Activated CD8-positive, alpha-beta T cell treated with anti-CD3 and anti-CD28 coated beads for 36 hours (primary cell): ENCODE data around the gene B3GNT5. TPM values are rescaled to one million over a fixed set of nuclear protein-coding genes. Genes with fewer than 3 reads are reported as not detected.

Experiments
- ATAC-seq: fragments of 200-7000 bp; cut with Tn5 transposase; one replicate; pipeline ENCODE4 v1.10.0; 2021; ENCODE audit warnings: mild to moderate bottlenecking, moderate library complexity
- CTCF ChIA-PET: fragments of 350-600 bp; sonication (Branson Sonifier 250); formaldehyde crosslinking; loops from one replicate; lab custom pipeline; 2021; ENCODE audit warnings: antibody characterized with exemption; lab: Charles Lee
- POLR2A ChIA-PET: fragments of 350-600 bp; sonication (Branson Sonifier 250); formaldehyde crosslinking; loops from one replicate; lab custom pipeline; 2021; ENCODE audit warnings: antibody characterized with exemption; lab: Charles Lee
- DNase-seq: peaks from one replicate; pipeline ENCODE4 v3.0.0-alpha.2; 2020
- H3K27ac Mint-ChIP-seq: one replicate; pipeline ENCODE4 v1.8.0; 2021; ENCODE audit warnings: mild to moderate bottlenecking, mixed read lengths
- H3K27me3 Mint-ChIP-seq: one replicate; pipeline ENCODE4 v1.8.0; 2021; ENCODE audit warnings: mixed read lengths
- H3K36me3 Mint-ChIP-seq: one replicate; pipeline ENCODE4 v1.8.0; 2021; ENCODE audit warnings: low read depth, mixed read lengths
- H3K4me1 Mint-ChIP-seq: one replicate; pipeline ENCODE4 v1.8.0; 2021; ENCODE audit warnings: low read depth, mixed read lengths
- H3K4me3 Mint-ChIP-seq: one replicate; pipeline ENCODE4 v1.8.0; 2021; ENCODE audit warnings: mild to moderate bottlenecking, moderate library complexity, mixed read lengths
- H3K9me3 Mint-ChIP-seq: one replicate; pipeline ENCODE4 v1.8.0; 2021; ENCODE audit warnings: mixed read lengths
- intact Hi-C: fragments of 100-400 bp; cut with micrococcal nuclease; formaldehyde crosslinking; loops from one replicate; pipeline ENCODE4 v1.10.0; 2022
- total RNA-seq, 2 experiments: library from RNA; stranded (reverse); gene quantifications; one replicate each; pipeline ENCODE4 v1.2.3, GENCODE V29; 2021
- TF ChIP-seq, protein P1 (sequence below): fragments of 200-600 bp; IDR thresholded peaks from one replicate; pipeline ENCODE4 v1.8.0; 2022; ENCODE audit warnings: antibody characterized with exemption, mild to moderate bottlenecking

Gene B3GNT5
- total RNA-seq, 2 experiments from 2014 or later: 25.8 to 26.1 TPM

DNA sequence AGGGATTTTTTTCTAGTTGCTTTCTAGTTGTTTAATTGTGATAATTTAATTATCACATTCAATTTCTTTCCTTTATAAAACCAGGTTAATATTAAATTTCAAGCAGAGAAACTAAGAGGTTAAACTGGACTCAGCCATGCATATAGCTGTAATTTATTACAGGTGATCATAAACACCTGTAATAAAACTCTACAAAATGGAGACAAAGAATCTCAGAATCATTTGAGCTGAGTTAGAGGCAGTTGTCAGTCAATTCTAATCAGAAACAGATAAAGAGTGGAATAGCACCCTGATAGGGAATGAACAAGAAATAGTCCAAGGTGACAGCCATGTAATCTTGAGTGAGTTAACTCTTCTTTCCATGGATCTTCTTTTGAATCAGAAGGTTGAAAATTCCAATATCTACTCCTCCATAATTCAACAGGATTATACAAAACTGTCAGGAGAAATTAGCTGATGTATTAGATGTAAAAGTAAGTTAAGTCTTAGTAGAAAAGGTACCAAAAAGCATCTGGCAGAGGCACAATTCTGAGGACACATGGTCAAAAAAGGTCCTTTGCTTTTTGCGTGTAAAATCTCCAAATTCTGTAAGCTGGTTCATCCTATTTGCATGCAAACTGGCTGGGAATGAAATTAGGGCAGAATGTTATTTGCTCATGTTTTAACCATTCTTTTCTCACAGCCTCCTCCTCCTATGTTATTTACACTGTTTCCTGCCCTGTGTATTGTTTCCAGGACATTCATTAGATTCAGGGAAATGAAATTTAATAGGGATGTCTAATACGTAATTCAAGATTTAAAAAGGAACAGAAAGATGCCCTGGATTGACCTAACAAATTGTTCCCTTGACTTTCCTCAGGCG, 39.4 kb upstream of the B3GNT5 start:
- Mint-ChIP-seq H3K27me3 (no peaks in the 10 kb centered on the region), H3K4me3 (no peak overlapping the region), H3K27ac (no peak overlapping the region), H3K4me1 (peaks cover 43% of the 10 kb centered on the region), H3K9me3 (peaks cover 25% of the 10 kb centered on the region), H3K36me3 (peaks cover 40% of the 10 kb centered on the region)
- DNase-seq (no peak), ATAC-seq (no peak)
- intact Hi-C loops: no loop called here
- TF ChIP-seq, protein P1, sequence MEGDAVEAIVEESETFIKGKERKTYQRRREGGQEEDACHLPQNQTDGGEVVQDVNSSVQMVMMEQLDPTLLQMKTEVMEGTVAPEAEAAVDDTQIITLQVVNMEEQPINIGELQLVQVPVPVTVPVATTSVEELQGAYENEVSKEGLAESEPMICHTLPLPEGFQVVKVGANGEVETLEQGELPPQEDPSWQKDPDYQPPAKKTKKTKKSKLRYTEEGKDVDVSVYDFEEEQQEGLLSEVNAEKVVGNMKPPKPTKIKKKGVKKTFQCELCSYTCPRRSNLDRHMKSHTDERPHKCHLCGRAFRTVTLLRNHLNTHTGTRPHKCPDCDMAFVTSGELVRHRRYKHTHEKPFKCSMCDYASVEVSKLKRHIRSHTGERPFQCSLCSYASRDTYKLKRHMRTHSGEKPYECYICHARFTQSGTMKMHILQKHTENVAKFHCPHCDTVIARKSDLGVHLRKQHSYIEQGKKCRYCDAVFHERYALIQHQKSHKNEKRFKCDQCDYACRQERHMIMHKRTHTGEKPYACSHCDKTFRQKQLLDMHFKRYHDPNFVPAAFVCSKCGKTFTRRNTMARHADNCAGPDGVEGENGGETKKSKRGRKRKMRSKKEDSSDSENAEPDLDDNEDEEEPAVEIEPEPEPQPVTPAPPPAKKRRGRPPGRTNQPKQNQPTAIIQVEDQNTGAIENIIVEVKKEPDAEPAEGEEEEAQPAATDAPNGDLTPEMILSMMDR: no peak
- CTCF ChIA-PET: interaction anchor here (1.1 to 1.3 kb wide), 2 partner anchors 20 to 29 kb away, joined by 3 to 4 read pairs; no protein-coding TSS in a partner anchor
- POLR2A ChIA-PET: no interaction called here

DNA sequence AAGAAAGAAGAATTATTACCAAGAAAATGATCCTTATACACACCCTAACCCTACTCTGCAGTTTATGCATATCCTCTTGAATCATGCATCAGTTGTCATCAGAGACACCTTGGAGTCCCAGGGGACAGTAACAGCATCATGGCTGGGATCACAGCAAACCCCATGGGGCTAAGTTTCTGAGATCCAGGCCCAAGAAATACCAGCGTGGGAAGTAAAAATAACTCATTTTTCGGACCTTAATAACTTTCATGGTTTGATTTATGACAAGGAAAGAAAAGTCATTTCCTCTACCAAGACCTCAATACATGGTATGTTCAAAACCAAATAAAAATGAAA, 38.8 kb upstream of the B3GNT5 start:
- ChIA-PET POLR2A (no interaction called here), CTCF (interaction anchor here (1.1 to 1.3 kb wide), 2 partner anchors 20 to 30 kb away, joined by 3 to 4 read pairs; no protein-coding TSS in a partner anchor)
- intact Hi-C loops: no loop called here
- H3K27me3 Mint-ChIP-seq: no peaks in the 10 kb centered on the region
- peaks cover 34% of the 10 kb centered on the region for H3K36me3 Mint-ChIP-seq
- no peak for ATAC-seq
- no peak overlapping the region for H3K4me3 Mint-ChIP-seq
- H3K9me3 Mint-ChIP-seq: peaks cover 21% of the 10 kb centered on the region
- H3K27ac Mint-ChIP-seq: no peak overlapping the region
- no peak for DNase-seq
- TF ChIP-seq, protein P1: no peak
- peaks cover 43% of the 10 kb centered on the region for H3K4me1 Mint-ChIP-seq

DNA sequence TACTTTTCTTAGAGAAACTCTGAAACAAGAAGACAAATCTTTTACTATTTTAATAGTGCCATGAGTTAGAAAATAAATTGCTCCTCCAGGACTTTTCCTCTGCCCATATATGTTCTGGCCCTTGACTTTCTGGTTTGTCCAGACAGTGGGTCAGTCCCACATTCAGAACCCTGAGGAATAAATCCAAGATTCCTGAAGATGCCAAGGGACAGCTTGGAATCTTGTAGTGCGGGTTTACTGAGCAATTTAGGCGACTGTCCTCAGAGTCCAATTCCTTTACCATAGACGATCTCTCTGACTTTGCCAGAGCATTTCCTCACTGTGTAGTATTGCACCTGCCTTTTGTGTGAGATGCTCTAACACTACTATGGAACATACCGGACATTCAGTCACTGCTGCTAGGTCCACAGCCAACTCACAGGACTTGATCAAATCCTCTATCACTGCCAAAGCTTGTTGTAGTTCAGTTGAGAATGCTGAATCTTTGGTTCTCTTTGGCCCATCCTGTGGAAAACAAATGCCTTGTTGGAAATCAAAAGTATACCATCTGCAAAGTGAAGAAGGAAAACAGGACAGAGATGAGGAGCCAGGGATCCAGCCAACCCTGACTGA, 37.4 kb upstream of the B3GNT5 start:
- Mint-ChIP-seq H3K4me1 (peaks cover 32% of the 10 kb centered on the region), H3K36me3 (peaks cover 24% of the 10 kb centered on the region), H3K27ac (no peak overlapping the region), H3K9me3 (peaks cover 13% of the 10 kb centered on the region), H3K4me3 (no peak overlapping the region), H3K27me3 (no peaks in the 10 kb centered on the region)
- no peak for DNase-seq
- ChIA-PET POLR2A (interaction anchor here (0.8 kb wide), 1 partner anchor 97 kb away, joined by 3 read pairs; no protein-coding TSS in a partner anchor), CTCF (no interaction called here)
- intact Hi-C loops: no loop called here
- ATAC-seq: no peak
- TF ChIP-seq, protein P1: no peak

DNA sequence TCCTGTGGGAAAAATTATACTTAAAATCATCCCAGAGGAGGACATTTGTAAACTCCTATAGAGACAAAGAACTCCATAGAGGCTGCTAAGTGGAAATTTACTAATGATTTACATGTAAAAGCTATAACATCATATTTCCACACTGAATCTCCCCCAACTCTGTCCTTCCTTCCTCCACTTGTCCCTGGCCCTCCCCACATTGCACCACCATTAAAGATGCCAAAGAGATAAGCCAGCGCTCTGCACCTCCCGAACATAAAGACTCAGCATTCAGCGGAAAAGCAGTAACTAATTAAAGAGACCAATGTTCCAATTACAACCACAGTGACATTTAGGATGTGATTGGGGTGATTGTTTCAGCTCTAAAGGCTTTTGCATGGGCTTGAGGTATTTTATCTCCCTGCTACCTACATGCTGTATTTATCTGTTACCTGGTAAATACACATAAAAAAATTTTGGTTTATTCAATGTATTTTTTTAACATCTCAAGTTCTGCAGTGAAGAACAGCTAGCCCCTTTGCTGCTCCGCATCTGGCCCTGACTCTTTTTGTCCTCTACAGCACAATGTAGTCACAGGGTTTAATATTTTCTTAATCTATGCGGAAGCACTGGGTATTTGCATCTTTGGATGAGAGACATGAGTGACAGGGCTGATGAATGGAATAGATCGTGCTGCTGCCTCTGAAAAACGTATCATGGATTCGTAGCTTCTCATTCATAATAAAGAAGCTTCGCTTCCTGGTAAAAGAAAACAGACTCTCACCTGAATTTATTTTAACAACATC, 35.3 kb upstream of the B3GNT5 start:
- intact Hi-C loops: no loop called here
- Mint-ChIP-seq H3K4me3 (no peak overlapping the region), H3K27me3 (no peaks in the 10 kb centered on the region), H3K9me3 (no peaks in the 10 kb centered on the region), H3K36me3 (peaks cover 5% of the 10 kb centered on the region), H3K27ac (no peak overlapping the region), H3K4me1 (peaks cover 16% of the 10 kb centered on the region)
- DNase-seq: no peak
- ChIA-PET POLR2A (no interaction called here), CTCF (interaction anchor here (1.3 kb wide), 1 partner anchor 165 kb away, joined by 4 read pairs; no protein-coding TSS in a partner anchor)
- TF ChIP-seq, protein P1: no peak
- ATAC-seq: no peak
